Hematopoietic multipotent progenitor cell treated with erythropoietin and hydrocortisone succinate and interleukin-3 and kit ligand, for 6 days (in vitro differentiated cells): ENCODE data around the gene ZNF582.
"Not testable (repeated sequence)": the region's sequence is repeated elsewhere in the genome, so short reads cannot be mapped to it uniquely, and the experiment has no call there.

ENCODE experiments used
- DNase-seq: peaks from one replicate; pipeline ENCODE4 v3.0.0-alpha.2; 2015

Gene ZNF582

DNA sequence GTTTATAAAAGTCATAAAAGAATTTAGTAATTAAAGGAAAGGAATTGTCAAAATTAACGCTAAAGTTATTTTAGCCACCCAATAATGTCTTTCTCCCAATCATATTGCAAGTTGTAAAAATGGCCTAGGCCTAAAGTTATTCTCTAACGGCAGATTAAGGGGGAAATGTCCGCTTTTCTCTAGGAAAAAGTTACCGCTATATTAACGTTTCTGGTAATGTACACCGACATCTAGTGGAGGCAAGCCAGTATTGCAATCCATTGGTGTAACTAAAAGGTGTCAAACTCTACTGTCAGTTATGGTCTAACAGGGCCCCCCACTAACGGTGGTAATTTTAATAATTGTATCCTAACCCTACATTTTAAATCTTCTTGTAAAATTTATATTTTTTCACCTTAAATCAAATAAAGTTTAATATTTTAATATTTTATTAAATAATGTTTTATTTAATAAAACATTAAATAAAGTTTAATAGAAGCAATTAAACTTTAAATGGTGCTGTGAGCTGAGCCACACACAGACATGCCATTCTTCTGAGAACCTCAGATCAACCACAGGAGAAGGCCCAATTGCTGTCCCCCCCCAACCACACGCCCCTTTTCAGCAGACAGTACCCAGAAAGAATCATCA is 42.8 kb downstream of the ZNF582 start:
- DNase-seq = peak; percentile 88

DNA sequence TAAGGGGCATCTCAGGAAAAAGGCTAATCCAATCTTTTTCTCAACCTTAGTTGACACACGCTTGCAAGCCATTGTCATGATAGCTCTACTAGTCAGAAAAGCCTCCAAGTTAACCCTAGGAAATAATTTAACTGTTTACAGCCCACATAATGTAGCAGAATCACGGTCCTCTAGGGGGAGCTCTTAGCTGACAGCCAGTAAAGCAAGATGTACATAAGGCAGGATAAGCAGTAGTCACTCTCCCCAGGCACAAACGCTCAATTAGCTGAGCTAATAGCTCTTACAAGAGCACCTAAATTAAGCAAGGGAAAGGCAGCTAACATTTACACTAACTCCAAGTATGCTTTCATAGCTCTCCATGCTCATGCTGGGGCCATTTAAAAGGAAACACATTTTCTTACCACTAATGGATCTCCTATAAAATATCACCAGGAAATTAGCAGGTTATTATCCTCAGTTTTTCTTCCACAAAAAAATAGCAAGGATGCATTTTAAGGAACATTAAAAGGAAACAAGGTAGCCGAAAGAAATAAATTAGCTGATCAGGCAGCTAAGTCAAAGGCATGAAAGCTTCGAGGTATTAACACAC is 45.0 kb downstream of the ZNF582 start:
- peak; percentile 67 for DNase-seq

DNA sequence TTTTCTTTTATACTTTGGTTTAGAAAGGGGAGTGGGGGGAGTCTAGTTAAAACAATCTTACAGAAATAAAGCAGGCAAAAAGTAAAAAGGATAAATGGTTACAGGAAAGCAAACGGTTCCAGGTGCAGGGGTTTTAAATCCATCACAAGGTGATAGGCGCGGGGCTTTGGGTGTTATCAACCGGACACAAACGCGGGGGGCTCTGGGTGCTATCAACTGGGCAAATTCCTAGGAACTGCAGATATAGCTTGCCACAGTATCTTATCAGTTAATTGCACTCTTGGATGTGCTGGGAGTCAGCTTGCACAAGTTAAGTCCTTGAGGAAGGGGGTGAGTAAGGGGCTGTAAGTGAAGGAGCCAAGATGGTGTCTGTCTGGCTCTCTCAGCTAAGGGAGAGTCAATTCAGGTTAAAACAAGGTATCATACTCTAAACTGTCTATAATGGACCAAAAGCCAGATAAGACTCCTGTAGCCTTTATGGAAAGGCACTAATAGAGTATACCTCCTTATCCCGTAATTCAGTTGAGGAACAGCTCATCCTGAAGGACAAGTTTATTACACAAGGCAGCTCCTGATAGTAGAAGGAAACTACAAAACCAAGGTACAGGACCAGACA is 46.1 kb downstream of the ZNF582 start:
- DNase-seq = no peak

DNA sequence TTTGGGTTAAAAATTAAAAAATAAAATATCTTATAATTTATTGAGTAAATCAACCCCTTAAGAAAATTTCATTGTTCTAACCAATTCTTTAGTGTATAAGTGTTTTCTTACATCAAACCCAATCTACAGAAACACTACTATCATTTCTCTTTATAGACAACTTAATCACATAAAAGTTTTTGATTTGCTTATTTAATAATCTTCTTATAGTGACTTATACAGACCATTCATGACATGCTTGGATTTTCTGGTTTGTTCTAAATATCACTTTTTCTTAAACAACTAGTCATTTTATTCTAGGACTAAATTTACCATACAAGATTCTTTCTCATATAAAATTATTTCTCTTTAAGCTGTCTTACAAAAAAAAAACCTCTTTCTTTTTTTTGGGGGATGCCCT is 51.4 kb downstream of the ZNF582 start:
- DNase-seq = no peak

DNA sequence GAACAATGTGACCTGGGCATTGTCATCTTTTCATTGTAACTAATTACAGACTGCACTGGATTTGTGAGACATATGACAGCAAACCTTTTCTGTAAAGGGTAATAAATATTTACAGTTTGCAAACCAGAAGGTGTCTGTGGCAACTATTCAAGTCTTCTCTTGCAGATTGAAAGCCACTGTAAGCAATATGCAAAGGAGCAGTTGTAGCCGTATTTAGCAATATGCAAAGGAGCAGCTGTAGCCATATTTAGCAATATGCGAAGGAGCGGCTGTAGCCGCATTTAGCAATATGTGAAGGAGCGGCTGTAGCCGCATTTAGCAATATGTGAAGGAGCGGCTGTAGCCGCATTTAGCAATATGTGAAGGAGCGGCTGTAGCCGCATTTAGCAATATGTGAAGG is 54.3 kb downstream of the ZNF582 start:
- DNase-seq = not testable (repeated sequence)

DNA sequence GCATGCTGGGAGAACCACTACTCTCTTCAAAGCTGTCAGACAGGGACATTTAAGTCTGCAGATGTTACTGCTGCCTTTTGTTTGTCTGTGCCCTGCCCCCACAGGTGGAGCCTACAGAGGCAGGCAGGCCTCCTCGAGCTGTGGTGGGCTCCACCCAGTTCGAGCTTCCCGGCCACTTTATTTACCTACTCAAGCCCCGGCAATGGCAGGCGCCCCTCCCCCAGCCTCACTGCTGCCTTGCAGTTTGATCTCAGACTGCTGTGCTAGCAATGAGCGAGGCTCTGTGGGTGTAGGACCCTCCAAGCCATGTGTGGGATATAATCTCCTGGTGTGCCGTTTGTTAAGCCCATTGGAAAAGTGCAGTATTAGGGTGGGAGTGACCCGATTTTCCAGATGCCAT is 56.3 kb downstream of the ZNF582 start:
- DNase-seq = not testable (repeated sequence)

DNA sequence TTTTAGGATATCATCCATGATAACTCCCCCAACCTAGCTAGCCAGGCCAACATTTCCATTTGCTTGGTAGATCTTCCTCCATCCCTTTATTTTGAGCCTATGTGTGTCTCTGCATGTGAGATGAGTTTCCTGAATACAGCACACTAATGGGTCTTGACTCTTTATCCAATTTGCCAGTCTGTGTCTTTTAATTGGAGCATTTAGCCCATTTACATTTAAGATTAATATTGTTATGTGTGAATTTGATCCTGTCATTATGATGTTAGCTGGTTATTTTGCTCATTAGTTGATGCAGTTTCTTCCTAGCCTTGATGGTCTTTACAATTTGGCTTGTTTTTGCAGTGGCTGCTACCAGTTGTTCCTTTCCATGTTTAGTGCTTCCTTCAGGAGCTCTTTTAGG is 58.0 kb downstream of the ZNF582 start:
- not testable (repeated sequence) for DNase-seq

DNA sequence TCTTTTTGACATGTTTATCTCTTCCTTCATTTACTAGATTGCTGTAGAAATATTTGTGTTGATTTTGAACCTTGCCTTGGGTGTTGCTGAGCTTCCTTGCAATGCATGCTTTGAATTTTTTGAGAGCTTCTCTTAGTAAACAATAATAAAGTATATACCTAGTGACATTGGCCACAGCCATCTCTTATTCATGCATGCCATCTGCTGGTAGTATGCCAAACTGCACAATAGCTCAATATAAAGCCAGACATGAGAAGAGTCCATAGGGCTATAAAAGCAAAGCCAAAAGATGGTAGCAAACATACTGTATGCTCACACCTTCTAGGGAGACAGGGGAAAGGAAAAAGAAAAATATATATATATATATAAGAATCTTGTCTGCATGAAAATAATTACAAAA is 59.8 kb downstream of the ZNF582 start:
- DNase-seq = peak; percentile 91
